Stimulated activated naive CD8-positive, alpha-beta T cell treated with anti-CD3 and anti-CD28 coated beads, Interleukin-15, Interleukin-2, amounts not matched to agents 100 ng/mL and 50 ng/mL, for 24 hours (primary cell): ENCODE data around the gene COCH.

Experiments
- H3K27ac Mint-ChIP-seq: one replicate; pipeline ENCODE4 v1.8.0; 2021; ENCODE audit warnings: mild to moderate bottlenecking, mixed read lengths
- H3K27me3 Mint-ChIP-seq: one replicate; pipeline ENCODE4 v1.8.0; 2021; ENCODE audit warnings: mixed read lengths
- H3K36me3 Mint-ChIP-seq: one replicate; pipeline ENCODE4 v1.8.0; 2021; ENCODE audit warnings: low read depth, mixed read lengths
- H3K4me1 Mint-ChIP-seq: one replicate; pipeline ENCODE4 v1.8.0; 2021; ENCODE audit warnings: low read depth, mixed read lengths
- H3K4me3 Mint-ChIP-seq: one replicate; pipeline ENCODE4 v1.8.0; 2021; ENCODE audit warnings: mild to moderate bottlenecking, mixed read lengths
- H3K9me3 Mint-ChIP-seq: one replicate; pipeline ENCODE4 v1.8.0; 2021; ENCODE audit warnings: mixed read lengths

Gene COCH

DNA sequence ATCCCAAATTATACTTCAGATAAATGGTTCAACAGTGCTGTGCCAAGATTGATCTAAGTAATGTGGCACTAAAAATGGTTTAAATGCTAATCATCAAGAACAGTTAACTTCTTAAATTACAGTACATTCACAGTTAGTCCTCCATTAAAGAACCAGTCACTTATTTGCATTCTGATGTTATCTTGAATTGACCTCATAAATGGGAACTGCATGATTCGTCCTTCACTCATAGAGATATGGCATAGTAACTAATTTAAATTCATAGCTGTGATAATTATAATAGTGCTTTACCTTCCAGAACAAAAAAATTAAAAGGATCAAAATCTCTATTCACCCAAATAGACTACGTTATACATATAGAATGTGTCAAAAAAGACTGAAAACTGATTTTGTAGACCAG, 61.1 kb downstream of the COCH start:
- Mint-ChIP-seq H3K9me3 (no peaks in the 10 kb centered on the region), H3K36me3 (peaks cover 53% of the 10 kb centered on the region), H3K27ac (no peak overlapping the region), H3K27me3 (no peaks in the 10 kb centered on the region), H3K4me1 (no peaks in the 10 kb centered on the region), H3K4me3 (no peak overlapping the region)

DNA sequence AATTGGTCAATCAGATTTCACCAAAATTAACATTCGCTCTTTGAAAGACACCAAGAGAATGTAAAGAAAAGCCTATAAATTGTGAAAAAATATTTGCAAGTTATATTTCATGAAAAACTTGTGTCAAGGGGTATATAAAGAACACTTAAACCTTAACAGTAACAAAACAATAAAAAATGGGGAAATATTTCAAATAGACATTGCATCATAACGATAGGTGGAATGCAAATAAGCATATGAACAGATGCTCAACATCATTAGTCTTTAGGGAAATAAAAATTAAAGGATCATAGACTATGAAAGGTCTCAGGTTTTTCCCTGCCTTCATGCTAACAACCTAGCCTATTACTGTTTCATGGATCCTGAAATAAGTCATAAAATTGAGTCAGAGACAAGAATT, 64.3 kb downstream of the COCH start:
- H3K36me3 Mint-ChIP-seq: peaks cover 67% of the 10 kb centered on the region
- H3K9me3 Mint-ChIP-seq: no peaks in the 10 kb centered on the region
- no peaks in the 10 kb centered on the region for H3K4me1 Mint-ChIP-seq
- H3K27me3 Mint-ChIP-seq: no peaks in the 10 kb centered on the region
- H3K27ac Mint-ChIP-seq: no peak overlapping the region
- H3K4me3 Mint-ChIP-seq: no peak overlapping the region
